SK-N-SH treated with all-trans-retinoic acid at 6 μM for 48 hours (cell line): ENCODE measurements around the gene IL20.

Experiments
- OSR1 ChIP-seq: fragments of 250-450 bp; sonication (Bioruptor Pico); IDR thresholded peaks from 2 replicates; pipeline ENCODE4 v1.8.0; 2022; ENCODE audit warnings: moderate library complexity, mild to moderate bottlenecking, inconsistent platforms
- PATZ1 ChIP-seq: fragments of 250-450 bp; sonication (Bioruptor Pico); IDR thresholded peaks from 2 replicates; pipeline ENCODE4 v1.8.0; 2020; ENCODE audit warnings: mild to moderate bottlenecking, moderate library complexity, borderline replicate concordance
- RARB ChIP-seq: fragments of 250-450 bp; sonication (Bioruptor Pico); IDR thresholded peaks from 2 replicates; pipeline ENCODE4 v1.8.0; 2021; ENCODE audit warnings: mild to moderate bottlenecking, moderate library complexity
- ZNF8 ChIP-seq: fragments of 450-650 bp; formaldehyde crosslinking; IDR thresholded peaks from 2 replicates; pipeline ENCODE4 v1.5.0; 2020; ENCODE audit warnings: mild to moderate bottlenecking, moderate library complexity

- TF ChIP-seq PATZ1 (CRISPR knock-in tag): no peak
- no peak for TF ChIP-seq OSR1 (CRISPR knock-in tag)
- no peak for TF ChIP-seq ZNF8 (CRISPR knock-in tag)
- TF ChIP-seq RARB (CRISPR knock-in tag): no peak
Observed at GRCh38 chr1:206835186-206835585, 30.2 kb upstream of the IL20 start.
